Measurements from ENCODE around the gene TMEM236.
"Not testable (repeated sequence)": the region's sequence is repeated elsewhere in the genome, so short reads cannot be mapped to it uniquely, and the experiment has no call there.

Gene TMEM236

GRCh38 chr10:17751781-17752445 is at the start of gene TMEM236:
TSS of gene TMEM236 (plus strand) at chr10:17752201. CDS start at chr10:17752296, 95 bp downstream.
- DNase-seq (ENCODE audit: low read depth in 3 of 3) = no peak

GRCh38 chr10:17703706-17704105 is 48.3 kb upstream of the TMEM236 start:
- no peak for DNase-seq (ENCODE audit: low read depth in 3 of 3)

GRCh38 chr10:17708821-17709220 is 43.2 kb upstream of the TMEM236 start:
- no peak for DNase-seq (ENCODE audit: low read depth in 3 of 3)

GRCh38 chr10:17709492-17709891 is 42.5 kb upstream of the TMEM236 start:
- no peak for DNase-seq (ENCODE audit: low read depth in 3 of 3)

- no peak for DNase-seq (ENCODE audit: low read depth in 3 of 3)
These were observed 41.8 kb upstream of the TMEM236 start for GRCh38 chr10:17710181-17710580.

GRCh38 chr10:17712053-17712452 is 39.9 kb upstream of the TMEM236 start:
- no peak for DNase-seq (ENCODE audit: low read depth in 3 of 3)

- DNase-seq (ENCODE audit: low read depth in 3 of 3) = no peak
These were observed 39.1 kb upstream of the TMEM236 start for GRCh38 chr10:17712717-17713471.

GRCh38 chr10:17713758-17714157 is 38.2 kb upstream of the TMEM236 start:
- DNase-seq (ENCODE audit: low read depth in 3 of 3) = no peak

- DNase-seq (ENCODE audit: low read depth in 3 of 3) = no peak
These were observed 35.8 kb upstream of the TMEM236 start for GRCh38 chr10:17716161-17716560.

GRCh38 chr10:17722317-17723014 is 29.5 kb upstream of the TMEM236 start:
- DNase-seq (ENCODE audit: low read depth in 3 of 3) = not testable (repeated sequence)

GRCh38 chr10:17725703-17726102 is 26.3 kb upstream of the TMEM236 start:
- no peak for DNase-seq (ENCODE audit: low read depth in 3 of 3)

GRCh38 chr10:17729630-17730029 is 22.4 kb upstream of the TMEM236 start:
- DNase-seq (ENCODE audit: low read depth in 3 of 3) = no peak

GRCh38 chr10:17730667-17731066 is 21.3 kb upstream of the TMEM236 start:
- no peak for DNase-seq (ENCODE audit: low read depth in 3 of 3)

GRCh38 chr10:17731331-17732020 is 20.5 kb upstream of the TMEM236 start:
- DNase-seq (ENCODE audit: low read depth in 3 of 3) = no peak

- DNase-seq (ENCODE audit: low read depth in 3 of 3) = no peak
These were observed 18.4 kb upstream of the TMEM236 start for GRCh38 chr10:17733620-17734019.

GRCh38 chr10:17734432-17735080 is 17.4 kb upstream of the TMEM236 start:
- no peak for DNase-seq (ENCODE audit: low read depth in 3 of 3)

- DNase-seq (ENCODE audit: low read depth in 3 of 3) = no peak
These were observed 16.6 kb upstream of the TMEM236 start for GRCh38 chr10:17735166-17735941.

GRCh38 chr10:17736223-17736622 is 15.8 kb upstream of the TMEM236 start:
- DNase-seq (ENCODE audit: low read depth in 3 of 3) = no peak

- DNase-seq (ENCODE audit: low read depth in 3 of 3) = no peak
These were observed 14.7 kb upstream of the TMEM236 start for GRCh38 chr10:17737027-17737965.

GRCh38 chr10:17740668-17741067 is 11.3 kb upstream of the TMEM236 start:
- no peak for DNase-seq (ENCODE audit: low read depth in 3 of 3)

Measured in stimulated activated CD4-positive, alpha-beta T cell treated with anti-CD3 and anti-CD28 coated beads, TNF-alpha, amount 100 ng/mL, for 24 hours (primary cell).